Activated CD4-positive, alpha-beta T cell treated with anti-CD3 and anti-CD28 coated beads, Interleukin-2, Interleukin-6, amounts not matched to agents 100 ng/mL and 50 ng/mL, durations not matched to agents 16 hours and 8 hours (primary cell): ENCODE data around the gene NAV3.

Source experiments
- DNase-seq: peaks from one replicate; pipeline ENCODE4 v3.0.0-alpha.2; 2020

NAV3 gene

GRCh38 chr12:77830583-77831351 lies at the start of gene NAV3:
Gene NAV3 (plus strand): TSS chr12:77830894. CDS start chr12:77831462, 568 bp downstream.
- no peak for DNase-seq

DNA sequence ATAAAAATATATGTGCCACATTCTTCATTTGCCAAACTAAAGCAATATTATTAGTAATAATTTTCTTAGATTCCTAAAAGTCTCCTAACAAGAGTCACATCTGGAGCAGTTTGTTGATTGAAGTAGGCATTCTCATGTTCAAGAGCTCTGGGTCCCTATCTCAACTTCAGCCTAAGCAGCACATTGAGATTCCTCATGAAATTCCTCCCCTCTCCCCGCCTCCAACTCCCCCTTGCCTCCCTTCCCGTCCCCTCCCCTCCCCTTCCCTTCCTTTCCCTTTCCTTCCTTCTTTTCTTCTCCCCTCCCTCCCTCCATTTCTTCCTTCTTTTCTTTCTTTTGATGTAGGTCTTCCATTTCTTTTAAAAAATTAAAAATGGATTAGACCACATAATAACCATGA lies 48.7 kb upstream of the NAV3 start:
- DNase-seq = no peak

DNA sequence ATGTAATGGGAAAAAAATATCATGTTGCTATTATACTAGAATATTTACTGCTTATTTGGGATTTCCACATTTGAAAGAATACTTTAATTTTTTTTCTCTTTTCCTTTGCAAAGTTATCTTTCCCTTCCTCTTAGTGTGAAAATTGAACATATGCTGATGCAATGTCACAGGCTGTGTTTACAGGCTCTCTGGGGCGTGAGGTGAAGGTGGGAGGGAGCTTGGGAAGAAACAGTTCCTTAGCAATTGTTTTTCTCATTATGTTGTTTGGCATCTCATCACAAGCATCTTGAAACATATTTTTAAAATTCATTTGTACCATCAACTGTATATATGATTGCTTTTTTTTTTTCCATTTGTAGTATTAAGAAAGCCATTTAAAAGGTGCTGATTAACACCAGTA lies 47.9 kb upstream of the NAV3 start:
- DNase-seq = no peak

GRCh38 chr12:77785211-77785610 lies 45.5 kb upstream of the NAV3 start:
- DNase-seq = no peak

DNA sequence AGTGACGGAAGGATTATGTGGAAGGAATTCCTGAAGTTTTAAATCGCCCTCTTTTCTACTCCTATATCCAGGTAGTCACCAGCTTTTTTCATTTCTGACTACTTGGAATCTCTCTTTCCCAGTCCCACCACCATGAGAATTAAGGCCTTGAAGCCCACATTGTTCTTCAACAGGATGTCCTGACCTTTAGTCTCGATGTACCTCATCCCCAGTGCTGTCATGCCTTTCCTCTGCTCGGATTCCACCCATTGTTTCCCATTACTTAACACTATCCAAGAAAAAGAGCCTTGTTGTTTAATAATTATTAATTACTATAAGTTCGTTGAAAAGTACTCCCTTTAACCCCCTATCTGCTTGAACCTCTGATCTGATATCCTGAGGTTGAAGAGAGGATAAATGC lies 44.0 kb upstream of the NAV3 start:
- no peak for DNase-seq

DNA sequence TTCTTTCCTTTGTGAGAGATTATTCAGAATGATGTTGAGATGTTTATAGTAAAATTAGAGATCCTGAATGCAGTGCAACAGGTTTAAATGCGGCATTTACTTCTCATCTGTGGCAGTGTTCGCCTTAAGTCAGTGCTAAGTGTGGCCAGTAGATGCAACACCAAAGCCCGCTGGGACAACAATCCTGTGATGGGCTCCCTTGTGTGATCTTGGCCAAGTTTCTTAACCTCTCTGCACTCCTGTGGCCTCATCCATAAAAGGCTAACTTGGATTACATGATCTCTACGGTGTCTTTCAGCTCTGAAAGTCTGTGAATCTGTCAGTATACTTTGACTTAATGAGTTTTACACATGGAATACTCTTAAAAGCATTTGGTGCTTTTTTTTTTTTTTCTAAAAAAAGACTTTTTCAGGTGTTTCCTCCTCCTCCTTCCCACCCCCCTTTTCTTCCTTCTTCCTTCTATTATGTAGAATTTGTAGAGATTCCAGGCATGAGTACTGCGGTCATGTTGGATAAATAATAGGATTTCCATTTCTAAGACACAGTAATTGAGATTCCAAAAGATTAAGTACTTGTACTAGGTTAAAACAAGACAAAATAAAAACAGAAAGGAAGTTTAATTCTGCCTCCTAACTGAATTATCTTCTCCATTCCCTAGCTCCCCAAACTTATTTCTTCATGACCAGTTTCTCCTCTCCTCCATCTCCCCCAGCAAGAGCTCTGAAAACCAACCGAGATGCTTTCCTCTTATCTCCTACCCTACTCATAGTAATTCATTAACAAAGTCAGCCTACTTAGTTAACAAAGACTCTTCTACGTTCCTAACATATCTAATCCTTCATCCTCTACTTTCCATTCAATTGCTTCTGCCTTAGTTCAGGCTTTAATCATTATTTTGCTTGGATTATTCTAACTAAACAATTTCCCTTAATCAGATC lies 42.2 kb upstream of the NAV3 start:
- no peak for DNase-seq

DNA sequence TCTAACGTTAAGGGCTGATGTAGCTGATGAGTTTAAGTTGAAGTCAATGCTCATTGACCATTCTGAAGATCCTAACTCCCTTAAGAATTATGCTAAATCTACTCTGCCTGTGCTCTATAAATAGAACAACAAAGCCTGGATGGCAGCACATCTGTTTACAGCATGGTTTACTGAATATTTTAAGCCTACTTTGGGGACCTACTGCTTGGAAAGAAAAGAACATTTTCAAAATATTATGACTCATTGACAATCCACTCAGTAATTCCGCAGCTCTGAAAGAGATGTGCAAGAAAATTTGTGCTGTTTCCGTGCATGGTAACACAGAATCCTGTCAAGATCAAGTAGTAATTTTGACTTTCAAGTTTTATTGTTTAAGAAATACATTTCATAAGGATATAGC lies 35.0 kb upstream of the NAV3 start:
- no peak for DNase-seq

DNA sequence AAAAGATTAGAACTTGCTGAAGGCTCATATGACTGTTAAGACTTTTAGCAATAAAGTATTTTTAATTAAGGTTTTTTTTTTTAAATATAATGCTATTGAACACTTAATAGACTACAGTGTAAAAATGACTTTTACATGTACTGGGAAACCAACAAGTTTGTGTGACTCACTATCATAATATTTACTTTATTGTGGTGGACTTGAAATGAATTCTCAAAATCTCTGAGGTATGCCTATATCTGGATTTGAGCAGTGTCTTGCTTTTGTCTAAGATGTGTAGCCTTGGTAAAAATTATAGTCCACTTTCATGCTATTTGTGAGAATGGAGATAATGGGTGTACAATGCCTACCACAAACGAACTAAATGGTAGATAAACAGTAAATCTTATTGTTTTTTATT lies 33.9 kb upstream of the NAV3 start:
- DNase-seq = no peak

DNA sequence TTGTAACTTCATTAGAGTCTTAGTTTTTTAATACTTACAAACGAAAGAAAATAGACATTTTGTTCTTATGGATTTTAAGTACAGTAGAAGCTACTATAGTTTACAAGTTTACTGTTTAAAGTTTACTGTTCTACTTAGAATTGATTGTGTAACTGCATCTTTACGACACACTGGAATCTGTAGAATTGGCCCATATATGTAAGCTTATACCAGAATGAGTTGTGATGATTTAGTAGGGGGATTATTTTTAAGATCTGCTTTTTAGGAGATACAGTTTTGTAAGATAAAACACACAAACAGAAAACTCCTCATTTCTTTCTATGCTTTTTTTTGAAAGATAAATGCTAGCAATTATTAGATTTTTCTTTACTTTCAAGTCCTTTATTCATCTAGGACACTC lies 30.2 kb upstream of the NAV3 start:
- no peak for DNase-seq

DNA sequence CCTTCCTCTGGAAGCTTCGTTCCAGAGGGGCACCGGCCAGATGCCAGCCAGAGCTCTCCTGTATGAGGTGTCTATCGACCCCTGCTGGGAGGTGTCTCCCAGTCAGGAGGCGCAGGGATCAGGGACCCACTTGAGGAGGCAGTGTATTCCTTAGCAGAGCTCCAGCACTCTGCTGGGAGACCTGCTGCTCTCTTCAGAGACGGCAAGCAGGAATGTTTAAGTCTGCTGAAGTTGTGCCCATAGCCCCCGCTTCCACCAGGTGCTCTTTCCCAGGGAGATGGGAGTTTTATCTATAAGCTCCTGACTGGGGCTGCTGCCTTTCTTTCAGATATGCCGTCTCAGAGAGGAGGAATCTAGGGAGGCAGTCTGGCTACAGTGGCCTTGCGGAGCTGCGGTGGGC lies 22.2 kb upstream of the NAV3 start:
- no peak for DNase-seq

DNA sequence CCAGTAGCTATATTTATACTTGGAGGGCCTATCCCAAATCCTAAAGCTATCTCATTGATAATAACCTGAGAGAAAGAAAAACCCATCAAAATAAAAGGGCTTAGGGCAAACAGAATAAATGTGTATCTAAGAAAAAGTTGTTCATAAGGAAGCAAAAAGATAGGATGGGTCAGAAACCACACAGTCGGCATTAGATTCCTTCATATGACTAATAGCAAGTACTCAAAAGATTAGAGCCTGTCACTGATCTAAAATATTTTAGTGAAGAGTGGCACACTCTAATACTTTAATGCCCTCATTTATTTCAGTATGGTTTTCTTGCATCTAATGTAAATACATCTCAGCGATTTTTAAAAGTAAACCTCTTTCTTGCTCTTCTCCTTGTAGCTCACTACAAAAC lies 17.1 kb upstream of the NAV3 start:
- DNase-seq = no peak

GRCh38 chr12:77814386-77814785 lies 16.3 kb upstream of the NAV3 start:
- DNase-seq = no peak

DNA sequence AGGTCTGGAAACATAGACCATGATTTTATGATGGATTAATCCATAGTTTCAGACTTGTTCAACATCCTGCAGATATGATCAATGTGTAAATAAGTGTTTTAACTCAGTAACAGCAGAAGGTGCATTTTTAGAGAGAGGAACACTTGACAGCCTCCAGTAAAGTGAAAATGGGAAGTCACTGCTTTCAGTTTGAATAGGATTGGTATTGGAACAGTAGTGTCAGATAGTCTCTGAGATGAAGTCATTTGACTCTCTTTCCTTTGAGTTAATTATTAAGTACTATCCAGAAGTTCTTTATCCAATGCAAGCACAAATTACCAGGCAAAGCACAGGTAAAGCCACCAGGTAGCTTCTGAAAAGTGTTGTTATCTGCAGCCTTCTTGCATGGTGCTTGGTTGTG lies 14.5 kb upstream of the NAV3 start:
- no peak for DNase-seq

DNA sequence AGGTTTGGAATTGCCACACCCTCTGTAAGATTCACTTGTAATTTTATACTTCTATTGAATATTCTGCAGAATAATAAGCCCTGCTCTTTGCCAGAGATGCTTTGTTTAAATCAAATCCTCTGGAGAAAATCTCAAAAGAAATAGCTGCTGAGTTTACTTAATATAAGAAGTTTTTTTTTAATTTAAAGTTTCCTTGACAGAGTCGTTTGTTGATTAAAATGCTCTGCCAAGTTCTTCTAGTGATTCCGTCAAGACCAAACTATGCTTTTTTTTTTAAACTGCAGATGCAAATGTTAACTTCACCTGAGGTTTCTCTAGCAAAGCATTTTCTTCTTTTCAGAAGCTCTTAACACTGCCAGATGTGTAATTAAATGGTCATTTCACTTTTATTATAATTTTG lies 13.4 kb upstream of the NAV3 start:
- DNase-seq = no peak

DNA sequence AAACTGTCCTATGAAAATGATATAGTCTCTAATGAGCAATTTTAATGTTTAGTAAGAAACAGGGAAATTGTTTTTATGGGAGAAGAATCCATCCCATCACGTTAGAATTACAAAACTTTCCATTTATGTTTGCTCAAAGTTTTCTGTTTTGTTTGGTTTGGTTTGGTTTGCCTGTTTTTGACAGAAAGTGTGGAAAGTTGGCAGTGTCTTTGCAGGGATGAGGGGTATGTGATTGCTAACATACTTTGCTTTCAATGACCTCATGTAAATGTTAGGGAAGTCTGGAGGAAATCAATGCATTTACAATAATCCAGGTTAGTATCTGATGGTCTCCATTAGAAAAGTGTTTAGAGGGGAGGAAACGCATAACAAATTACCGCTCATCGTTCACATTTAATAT lies 12.3 kb upstream of the NAV3 start:
- DNase-seq = no peak

GRCh38 chr12:77821699-77822203 lies 8.9 kb upstream of the NAV3 start:
- no peak for DNase-seq

- no peak for DNase-seq
Observed at GRCh38 chr12:77833329-77833728, 2.6 kb downstream of the NAV3 start.

- DNase-seq = no peak
Observed at GRCh38 chr12:77834618-77835017, 3.9 kb downstream of the NAV3 start.

DNA sequence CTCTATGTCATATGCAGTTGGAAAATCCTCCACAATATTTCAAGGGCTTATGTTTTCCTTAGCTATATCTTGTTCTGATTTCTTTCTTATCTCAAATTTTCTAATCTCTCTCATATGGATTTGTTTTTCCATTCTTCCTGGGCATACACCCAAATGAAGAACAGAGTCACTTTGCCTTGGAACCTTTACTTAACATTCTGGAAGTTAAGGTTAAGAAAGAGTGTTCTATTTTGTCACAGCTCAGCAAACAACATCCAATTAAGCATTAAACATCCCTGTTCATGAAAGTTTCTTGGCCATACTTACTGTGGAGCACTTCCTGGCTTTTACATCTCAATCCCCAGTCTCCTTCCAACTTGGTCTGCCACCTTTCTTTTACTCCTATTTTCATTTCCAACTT lies 5.3 kb downstream of the NAV3 start:
- DNase-seq = no peak

DNA sequence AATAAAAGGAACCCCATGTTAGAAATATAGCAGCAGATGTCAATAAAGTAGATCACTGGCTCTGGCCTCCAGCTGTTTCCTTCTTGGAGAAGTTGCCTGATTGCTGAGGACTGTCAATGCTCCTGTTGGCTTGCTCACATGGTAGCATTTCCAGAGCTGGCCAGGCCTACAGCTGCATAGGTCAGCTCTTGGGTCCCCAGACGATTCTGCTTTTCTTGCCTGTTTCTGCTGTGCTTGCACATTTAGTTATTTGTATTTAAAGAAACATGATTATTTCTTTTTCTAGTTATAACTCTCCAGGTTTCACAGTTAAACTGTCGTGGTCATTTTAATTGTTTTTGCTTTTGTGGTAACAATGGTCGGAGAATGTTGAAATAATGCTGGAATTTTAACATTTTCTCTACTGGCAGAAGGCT lies 7.2 kb downstream of the NAV3 start:
- no peak for DNase-seq

DNA sequence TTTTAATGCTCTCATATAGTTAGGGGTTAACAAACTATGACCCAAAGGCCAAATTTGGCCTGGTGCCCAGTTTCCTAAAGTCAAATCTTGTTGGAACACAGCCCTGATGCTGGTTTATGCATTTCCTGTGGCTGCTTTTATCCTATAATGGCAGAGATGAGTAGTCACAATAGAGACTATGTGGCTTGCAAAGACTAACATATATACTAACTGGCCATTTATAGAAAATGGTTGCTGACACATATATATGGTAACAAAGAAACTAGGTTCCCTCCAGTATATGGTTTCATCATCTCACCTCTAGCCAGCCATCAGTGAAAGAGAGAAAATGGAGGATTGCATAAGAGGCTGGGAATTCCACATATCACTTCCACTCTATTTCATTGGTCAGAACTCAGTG lies 10.8 kb downstream of the NAV3 start:
- no peak for DNase-seq

DNA sequence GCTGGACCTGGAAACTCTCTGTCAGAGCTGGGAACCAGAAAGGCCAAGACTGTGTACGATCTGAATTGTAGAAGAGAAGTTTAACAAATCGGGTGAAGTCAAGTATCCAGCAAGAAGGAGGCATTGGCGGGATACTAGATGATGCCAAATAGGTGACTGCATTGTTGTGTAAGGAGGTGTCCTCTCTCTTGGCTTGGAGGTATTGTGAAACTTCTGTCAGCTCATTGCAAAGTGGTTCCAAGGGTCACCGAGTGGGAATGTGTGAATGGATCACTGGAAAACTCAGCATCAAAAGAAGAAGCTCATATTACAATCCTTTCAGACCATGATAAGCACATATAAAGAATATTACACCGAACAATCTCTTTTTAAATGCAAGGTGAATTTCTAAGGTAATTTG lies 11.7 kb downstream of the NAV3 start:
- DNase-seq = no peak

- DNase-seq = no peak
Observed at GRCh38 chr12:77845831-77846230, 15.1 kb downstream of the NAV3 start.

- no peak for DNase-seq
Observed at GRCh38 chr12:77847060-77847541, 16.4 kb downstream of the NAV3 start.
